H7 (cell line): Measurements from ENCODE around the gene RPS15. TPM values are rescaled to one million over a fixed set of nuclear protein-coding genes. Genes with fewer than 3 reads are reported as not detected.
A peak's percentile ranks its signal among the peaks of the same experiment; 100 is the strongest.

Experiments used
- DNase-seq: peaks from one replicate; pipeline ENCODE4 v3.0.0; 2012
- H3K27me3 ChIP-seq: 2 replicates; pipeline ENCODE4 v1.6.0; 2011; ENCODE audit warnings: mild to moderate bottlenecking, low read length; ENCODE audit not compliant: control insufficient read depth, insufficient read depth
- H3K36me3 ChIP-seq: replicated peaks from 2 replicates; pipeline ENCODE4 v1.5.1; 2011; ENCODE audit warnings: low read length; ENCODE audit not compliant: control insufficient read depth, insufficient read depth
- H3K4me3 ChIP-seq: 2 replicates; pipeline ENCODE4 v1.5.1; 2011; ENCODE audit warnings: low read depth, mild to moderate bottlenecking, control low read depth, low read length, moderate library complexity; ENCODE audit not compliant: insufficient read depth
- total RNA-seq: library from RNA; depleted of rRNA; stranded (reverse); fragments of >200 nt; shearing (Covaris generic); gene quantifications from 2 replicates; pipeline ENCODE4 v1.2.3, GENCODE V29; 2014; rRNA removed

RPS15 gene
- 1,494 and 1,693 TPM in 2 replicates for total RNA-seq

GRCh38 chr19:1438035-1438932 lies at the start of gene RPS15:
Gene RPS15, plus strand, starts transcription at chr19:1438396. Its CDS starts 30 bp downstream, at chr19:1438426.
- no peaks in the 10 kb centered on the region; the same call in 1 of the 2 replicates for H3K27me3 ChIP-seq
- H3K4me3 ChIP-seq, result peak within 1 kb of the TSS; percentile 99
- H3K36me3 ChIP-seq, result peaks cover 21% of the 10 kb centered on the region
- DNase-seq, result peak; percentile 98

- no peak for DNase-seq
- H3K4me3 ChIP-seq, result no peak overlapping the region
- H3K36me3 ChIP-seq, result peaks cover 5% of the 10 kb centered on the region
- no peaks in the 10 kb centered on the region for H3K27me3 ChIP-seq
Measured at GRCh38 chr19:1388637-1389026, 49.6 kb upstream of the RPS15 start.

- DNase-seq, result no peak
- Histone ChIP-seq H3K4me3 (no peak overlapping the region), H3K36me3 (peaks cover 5% of the 10 kb centered on the region), H3K27me3 (no peaks in the 10 kb centered on the region)
Measured at GRCh38 chr19:1389033-1389940, 48.9 kb upstream of the RPS15 start.

- H3K4me3 ChIP-seq, result no peak overlapping the region
- H3K27me3 ChIP-seq, result no peaks in the 10 kb centered on the region
- peaks cover 5% of the 10 kb centered on the region for H3K36me3 ChIP-seq
- DNase-seq, result no peak
Measured at GRCh38 chr19:1390890-1391423, 47.2 kb upstream of the RPS15 start.

- H3K36me3 ChIP-seq, result peaks cover 5% of the 10 kb centered on the region
- H3K4me3 ChIP-seq, result no peak overlapping the region
- no peaks in the 10 kb centered on the region for H3K27me3 ChIP-seq
- DNase-seq, result no peak
Measured at GRCh38 chr19:1392407-1392806, 45.8 kb upstream of the RPS15 start.

GRCh38 chr19:1392939-1393530 lies 45.2 kb upstream of the RPS15 start:
- Histone ChIP-seq H3K27me3 (no peaks in the 10 kb centered on the region), H3K4me3 (no peak overlapping the region), H3K36me3 (peaks cover 5% of the 10 kb centered on the region)
- DNase-seq, result no peak

GRCh38 chr19:1393841-1394240 lies 44.4 kb upstream of the RPS15 start:
- Histone ChIP-seq H3K36me3 (peaks cover 4% of the 10 kb centered on the region), H3K4me3 (no peak overlapping the region), H3K27me3 (no peaks in the 10 kb centered on the region)
- DNase-seq, result no peak

GRCh38 chr19:1394252-1395193 lies 43.7 kb upstream of the RPS15 start:
- peak; percentile 82 for DNase-seq
- Histone ChIP-seq H3K4me3 (no peak overlapping the region; the same call in 1 of the 2 replicates), H3K27me3 (no peaks in the 10 kb centered on the region), H3K36me3 (no peaks in the 10 kb centered on the region; the same call in 1 of the 2 replicates)

- DNase-seq, result no peak
- no peak overlapping the region for H3K4me3 ChIP-seq
- no peaks in the 10 kb centered on the region for H3K27me3 ChIP-seq
- no peaks in the 10 kb centered on the region; the same call in 1 of the 2 replicates for H3K36me3 ChIP-seq
Measured at GRCh38 chr19:1395194-1396018, 42.8 kb upstream of the RPS15 start.

- H3K36me3 ChIP-seq, result no peaks in the 10 kb centered on the region; the same call in 1 of the 2 replicates
- H3K27me3 ChIP-seq, result peaks cover 2% of the 10 kb centered on the region; the same call in 1 of the 2 replicates
- no peak overlapping the region for H3K4me3 ChIP-seq
- DNase-seq, result peak; percentile 80
Measured at GRCh38 chr19:1396019-1396767, 42.0 kb upstream of the RPS15 start.

GRCh38 chr19:1396768-1397679 lies 41.2 kb upstream of the RPS15 start:
- DNase-seq, result no peak
- Histone ChIP-seq H3K27me3 (peaks cover 4% of the 10 kb centered on the region; the same call in 1 of the 2 replicates), H3K36me3 (no peaks in the 10 kb centered on the region; the same call in 1 of the 2 replicates), H3K4me3 (no peak overlapping the region)
